Right lobe of liver (tissue), 6 donors: ENCODE data around the gene ASH1L. TPM values are rescaled to one million over a fixed set of nuclear protein-coding genes. Genes with fewer than 3 reads are reported as not detected.
"Not testable (repeated sequence)": the region's sequence is repeated elsewhere in the genome, so short reads cannot be mapped to it uniquely, and the experiment has no call there.

Experiments
- ATAC-seq, 4 donors: fragments of 200-7000 bp; cut with Tn5 transposase; one replicate each; pipeline ENCODE4 v1.9.1; 2020; ENCODE audit warnings: mild to moderate bottlenecking in 4 of 4, moderate library complexity in 4 of 4
- DNase-seq, 3 donors: peaks; one replicate each; pipeline ENCODE4 v3.0.0-alpha.2; 2020
- H3K27ac ChIP-seq, 3 donors: fragments of 200-600 bp; one replicate each; pipeline ENCODE4 v1.8.0; 2022
- H3K27me3 ChIP-seq, 2 donors: fragments of 200-600 bp; one replicate each; pipeline ENCODE4 v1.8.0; 2022
- H3K36me3 ChIP-seq, 4 donors: fragments of 200-600 bp; sonication (generic) in 1 of 4; one replicate each; pipeline versions ENCODE4 v1.5.1 to v1.8.0; 2017 to 2022; ENCODE audit warnings: control low read depth in 1 of 4
- H3K4me1 ChIP-seq, 4 donors: fragments of 200-600 bp; sonication (generic) in 1 of 4; one replicate each; pipeline versions ENCODE4 v1.5.1 to v1.8.0; 2017 to 2022; ENCODE audit warnings: control low read depth in 1 of 4
- H3K4me3 ChIP-seq, 3 donors: fragments of 200-600 bp; one replicate each; pipeline ENCODE4 v1.8.0; 2022
- H3K9me3 ChIP-seq, 4 donors: fragments of 200-600 bp; sonication (generic) in 1 of 4; one replicate each; pipeline versions ENCODE4 v1.5.1 to v1.8.0; 2017 to 2022; ENCODE audit warnings: control low read depth in 1 of 4
- CTCF ChIP-seq, 4 donors: fragments of 200-600 bp in 3 of 4; fragments of 450-650 bp in 1 of 4; IDR thresholded peaks; one replicate each; pipeline versions ENCODE4 v1.5.1 to v1.8.0; 2016 to 2022; ENCODE audit warnings: antibody characterized with exemption in 4 of 4, mild to moderate bottlenecking in 2 of 4
- POLR2A ChIP-seq: fragments of 450-650 bp; IDR thresholded peaks from one replicate; pipeline ENCODE4 v1.6.1; 2017; ENCODE audit warnings: antibody characterized with exemption, mild to moderate bottlenecking
- WGBS: methylation state at CpG from one replicate; pipeline ENCODE4 v1.1.6; 2018; ENCODE audit warnings: low coverage, low lambda C conversion rate; ENCODE audit not compliant: insufficient coverage; ENCODE audit errors: missing lambda C conversion rate; 5-methylcytosine and 5-hydroxymethylcytosine counted together
- intact Hi-C, 2 donors: fragments of 100-400 bp; cut with DNase I; formaldehyde crosslinking; loops; one replicate each; pipeline versions ENCODE4 v1.11.2 to v1.14.1; 2022
- total RNA-seq, 6 experiments: library from RNA; depleted of rRNA in 2 of 6; stranded (reverse); fragments of >200 nt in 2 of 6; fragmentation: NEBNext Ultra II Directional in 3 of 6; extraction: Animal tissue kit (Norgen Biotek cat#: 25700) in 3 of 6; gene quantifications; one replicate each; pipeline versions ENCODE4 v1.1.0 to v1.2.4, GENCODE V29; 2016 to 2023
- donor health status: DM: no; HTN: yes; CAD: no.
- donor health status: DM: no; HTN: no; CAD: no.
- donor health status: DM: no; HTN: no; CAD: no.
- donor health status: DM: no; HTN: yes; CAD: no.
- donor health status: DM: no; HTN: yes; CAD: no.

The ASH1L gene
- total RNA-seq, 6 experiments from 2014 or later = 13.9 to 24.3 (median 17.6) TPM

- no peak for ATAC-seq
- Histone ChIP-seq H3K27ac (no peak overlapping the region), H3K4me3 (no peak overlapping the region), H3K27me3 (no peaks in the 10 kb centered on the region), H3K4me1 (no peaks in the 10 kb centered on the region), H3K9me3 (no peaks in the 10 kb centered on the region), H3K36me3 (no peaks in the 10 kb centered on the region)
- 80% methylated on average over 4 of the region's 4 CpGs for WGBS
- TF ChIP-seq CTCF (IDR thresholded peaks at IDR 0.05) = no peak
- TF ChIP-seq POLR2A = no peak
- DNase-seq = no peak
- intact Hi-C loops = no loop called here
Measured at GRCh38 chr1:155570593-155570990, 8.0 kb upstream of the ASH1L start.

GRCh38 chr1:155569988-155570592, 7.5 kb upstream of the ASH1L start:
- Histone ChIP-seq H3K27me3 (no peaks in the 10 kb centered on the region), H3K27ac (no peak overlapping the region), H3K4me3 (no peak overlapping the region), H3K9me3 (no peaks in the 10 kb centered on the region), H3K36me3 (no peaks in the 10 kb centered on the region), H3K4me1 (no peaks in the 10 kb centered on the region)
- ATAC-seq = no peak
- whole genome bisulfite sequencing = 64% methylated on average over 3 of the region's 6 CpGs
- TF ChIP-seq POLR2A = no peak
- no peak for TF ChIP-seq CTCF (IDR thresholded peaks at IDR 0.05)
- intact Hi-C loops = no loop called here
- no peak for DNase-seq

GRCh38 chr1:155563377-155564022, 897 bp upstream of the ASH1L start:
- peak overlapping the region; percentile 93 to 95 (median 94) for H3K4me3 ChIP-seq
- intact Hi-C loops, H3K27me3 ChIP-seq, DNase-seq, H3K9me3 ChIP-seq, H3K36me3 ChIP-seq: not testable (repeated sequence)
- peak in 2 of 4 donors; percentile 1 to 4 for ATAC-seq
- peaks cover 0 to 27% (median 0%) of the 10 kb centered on the region in 4 donors for H3K4me1 ChIP-seq
- WGBS = under 1% methylated on average over 9 of the region's 19 CpGs
- peak; percentile 4 for TF ChIP-seq POLR2A
- peak overlapping the region; percentile 91 to 97 (median 95) for H3K27ac ChIP-seq

GRCh38 chr1:155561779-155562580, 623 bp downstream of the ASH1L start:
- H3K36me3 ChIP-seq, H3K9me3 ChIP-seq, intact Hi-C loops, H3K27me3 ChIP-seq: not testable (repeated sequence)
- 0% methylated on average over 25 of the region's 56 CpGs for WGBS
- peak overlapping the region; percentile 91 to 97 (median 95) for H3K27ac ChIP-seq
- peaks cover 0 to 27% (median 0%) of the 10 kb centered on the region in 4 donors for H3K4me1 ChIP-seq
- peak; percentile 43 to 54 (median 46) for ATAC-seq
- DNase-seq = peak; percentile 56 to 64 (median 62)
- H3K4me3 ChIP-seq = peak overlapping the region; percentile 93 to 95 (median 94)

- DNase-seq (no peak), ATAC-seq (no peak)
- H3K27me3 ChIP-seq = no peaks in the 10 kb centered on the region
- no peaks in the 10 kb centered on the region for H3K9me3 ChIP-seq
- intact Hi-C loops = no loop called here
- peaks cover 0 to 17% (median 0%) of the 10 kb centered on the region in 4 donors for H3K4me1 ChIP-seq
- TF ChIP-seq POLR2A = no peak
- TF ChIP-seq CTCF (IDR thresholded peaks at IDR 0.05) = no peak
- peaks cover 0 to 2% (median 0%) of the 10 kb centered on the region in 4 donors for H3K36me3 ChIP-seq
- H3K27ac ChIP-seq = no peak overlapping the region
- H3K4me3 ChIP-seq = no peak overlapping the region
Measured at GRCh38 chr1:155555915-155556314, 6.7 kb downstream of the ASH1L start.
